ENCODE results near the gene GNAS-AS1.
"Not testable (repeated sequence)": the region's sequence is repeated elsewhere in the genome, so short reads cannot be mapped to it uniquely, and the experiment has no call there.

The GNAS-AS1 gene

DNA sequence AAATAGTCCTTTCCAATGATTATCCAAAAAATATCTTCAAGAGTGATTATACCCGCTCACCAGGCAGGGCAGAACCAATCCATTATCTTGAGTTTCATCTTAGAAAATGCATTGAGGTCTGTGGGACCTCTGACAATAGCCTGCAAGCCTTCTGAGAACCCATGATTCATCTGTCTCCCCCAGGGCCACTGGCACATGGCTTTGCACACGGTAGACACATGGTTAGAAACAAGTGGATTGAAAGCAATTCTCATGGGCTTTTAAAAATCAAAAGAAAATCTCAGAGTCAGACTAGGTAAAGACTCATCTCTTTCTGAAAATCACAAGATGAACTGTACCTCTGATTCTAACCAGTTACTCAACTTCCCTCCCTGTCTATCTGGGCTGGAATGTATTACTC lies 15.5 kb downstream of the GNAS-AS1 start:
- DNase-seq (ENCODE audit: low spot score), result no peak

DNA sequence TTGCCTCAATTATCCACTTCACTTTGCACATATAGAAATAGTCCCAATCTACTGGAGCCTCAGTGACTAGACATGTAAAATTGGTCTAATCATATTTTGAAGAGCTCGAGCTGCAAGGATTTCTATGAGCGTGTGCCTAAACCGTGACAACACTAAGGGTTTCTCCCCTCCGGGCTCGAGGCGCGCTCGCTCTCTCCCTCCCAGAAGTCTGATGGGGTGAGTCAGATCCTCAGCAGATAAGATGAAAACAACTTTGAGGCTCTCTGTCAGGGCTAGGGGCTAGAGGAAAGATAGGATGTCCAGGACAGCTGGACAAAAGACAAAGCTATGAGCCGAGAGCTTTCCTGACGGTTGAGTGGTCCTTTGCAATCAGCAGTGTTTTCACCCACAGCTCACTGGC lies 16.8 kb downstream of the GNAS-AS1 start:
- no peak for DNase-seq (ENCODE audit: low spot score)

- no peak for DNase-seq (ENCODE audit: low spot score)
Observed at GRCh38 chr20:58832457-58832856, 18.2 kb downstream of the GNAS-AS1 start.

DNA sequence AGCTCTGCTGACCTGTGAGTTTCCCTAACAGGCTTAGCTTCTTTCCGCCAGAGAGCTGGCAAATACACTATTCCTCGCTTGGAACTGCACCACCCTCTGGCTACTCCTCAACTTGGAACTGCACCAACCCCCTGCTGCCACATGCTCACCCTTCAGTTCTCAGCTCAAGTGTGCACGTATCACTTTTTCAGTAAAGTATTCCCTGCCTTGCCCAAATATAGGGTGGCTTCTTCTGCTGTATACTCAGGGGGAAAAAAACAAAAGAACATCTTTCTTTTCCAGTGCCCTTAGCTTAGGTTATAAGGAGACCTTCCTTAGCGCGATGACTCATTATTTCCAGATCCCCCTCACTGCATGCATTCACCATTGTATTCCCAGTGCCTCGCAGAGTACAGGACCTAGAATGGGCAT lies 21.2 kb downstream of the GNAS-AS1 start:
- DNase-seq (ENCODE audit: low spot score), result peak; percentile 67

DNA sequence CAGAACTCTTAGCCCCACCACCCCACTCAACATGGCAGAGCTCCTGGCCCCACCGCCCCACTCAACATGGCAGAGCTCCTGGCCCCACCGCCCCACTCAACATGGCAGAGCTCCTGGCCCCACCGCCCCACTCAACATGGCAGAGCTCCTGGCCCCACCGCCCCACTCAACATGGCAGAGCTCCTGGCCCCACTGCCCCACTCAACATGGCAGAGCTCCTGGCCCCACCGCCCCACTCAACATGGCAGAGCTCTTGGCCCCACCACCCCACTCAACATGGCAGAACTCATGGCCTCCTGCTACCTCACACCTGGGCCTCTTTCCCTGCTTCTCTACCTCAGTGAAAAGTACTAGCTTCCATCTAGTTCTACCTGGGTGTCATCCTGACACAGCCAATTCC lies 21.9 kb downstream of the GNAS-AS1 start:
- not testable (repeated sequence) for DNase-seq (ENCODE audit: low spot score)

- DNase-seq (ENCODE audit: low spot score), result no peak
Observed at GRCh38 chr20:58828136-58828535, 22.6 kb downstream of the GNAS-AS1 start.

DNA sequence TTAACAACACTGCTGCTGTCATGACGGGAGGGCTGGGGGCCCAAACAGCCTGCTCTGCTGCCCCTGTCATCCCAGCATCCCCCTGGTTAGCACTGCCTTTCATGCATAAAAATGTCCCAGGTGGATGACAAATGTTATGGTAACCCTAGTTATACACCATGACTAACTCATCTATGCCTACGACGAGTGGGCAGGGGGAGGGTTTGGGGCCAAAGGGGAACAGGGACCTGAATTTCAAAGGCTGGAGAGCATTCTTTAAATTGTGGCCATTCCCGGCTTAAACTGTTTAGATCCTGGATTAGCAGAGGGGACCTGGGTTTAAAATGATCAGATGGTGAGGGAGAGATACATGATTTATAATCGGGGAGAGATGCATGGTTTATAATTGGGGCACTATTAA lies 24.4 kb downstream of the GNAS-AS1 start:
- DNase-seq (ENCODE audit: low spot score), result no peak

- DNase-seq (ENCODE audit: low spot score), result no peak
Observed at GRCh38 chr20:58825450-58825849, 25.3 kb downstream of the GNAS-AS1 start.

DNA sequence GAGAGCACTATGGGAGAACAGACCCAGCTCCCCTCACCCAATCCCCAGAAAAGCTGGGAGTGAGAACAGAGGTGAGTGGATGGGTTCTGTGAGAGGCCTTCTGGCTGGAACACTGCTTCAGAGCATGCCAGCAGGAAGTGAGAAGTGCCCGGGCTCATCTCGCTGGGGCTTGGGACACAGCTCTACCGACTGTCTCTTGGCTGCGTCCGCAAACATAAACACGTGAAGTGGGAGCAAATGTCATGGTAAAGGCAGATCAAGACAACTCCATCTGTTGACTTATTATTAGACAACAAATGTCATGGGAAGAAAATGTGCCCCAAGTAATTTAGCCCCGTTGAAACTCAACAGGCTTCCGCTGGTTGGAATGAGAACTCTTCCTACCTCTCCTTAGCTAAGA lies 25.9 kb downstream of the GNAS-AS1 start:
- no peak for DNase-seq (ENCODE audit: low spot score)

GRCh38 chr20:58822748-58823730 lies 27.7 kb downstream of the GNAS-AS1 start:
- no peak for DNase-seq (ENCODE audit: low spot score)

GRCh38 chr20:58822149-58822548 lies 28.6 kb downstream of the GNAS-AS1 start:
- DNase-seq (ENCODE audit: low spot score), result no peak

- not testable (repeated sequence) for DNase-seq (ENCODE audit: low spot score)
Observed at GRCh38 chr20:58820515-58820914, 30.2 kb downstream of the GNAS-AS1 start.

DNA sequence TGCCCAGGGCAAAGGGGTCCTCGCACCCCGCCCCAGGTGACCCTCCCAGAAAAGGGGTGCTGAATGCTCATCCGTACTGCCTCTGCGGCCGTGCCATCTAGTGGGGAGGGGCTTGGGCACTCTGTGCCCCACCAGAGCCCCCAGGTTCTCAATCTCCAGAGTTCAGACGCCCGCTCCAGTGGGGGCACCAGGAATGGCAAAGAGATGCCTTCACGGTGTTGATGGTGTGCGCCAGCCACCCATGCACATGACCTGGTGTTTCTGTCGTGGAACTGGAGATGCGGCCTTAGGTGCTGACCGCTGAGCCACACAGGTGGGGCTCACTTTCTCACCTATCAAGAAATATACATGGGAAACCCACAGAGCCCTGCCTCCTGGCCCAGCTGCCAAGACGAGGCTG lies 30.8 kb downstream of the GNAS-AS1 start:
- DNase-seq (ENCODE audit: low spot score), result no peak

DNA sequence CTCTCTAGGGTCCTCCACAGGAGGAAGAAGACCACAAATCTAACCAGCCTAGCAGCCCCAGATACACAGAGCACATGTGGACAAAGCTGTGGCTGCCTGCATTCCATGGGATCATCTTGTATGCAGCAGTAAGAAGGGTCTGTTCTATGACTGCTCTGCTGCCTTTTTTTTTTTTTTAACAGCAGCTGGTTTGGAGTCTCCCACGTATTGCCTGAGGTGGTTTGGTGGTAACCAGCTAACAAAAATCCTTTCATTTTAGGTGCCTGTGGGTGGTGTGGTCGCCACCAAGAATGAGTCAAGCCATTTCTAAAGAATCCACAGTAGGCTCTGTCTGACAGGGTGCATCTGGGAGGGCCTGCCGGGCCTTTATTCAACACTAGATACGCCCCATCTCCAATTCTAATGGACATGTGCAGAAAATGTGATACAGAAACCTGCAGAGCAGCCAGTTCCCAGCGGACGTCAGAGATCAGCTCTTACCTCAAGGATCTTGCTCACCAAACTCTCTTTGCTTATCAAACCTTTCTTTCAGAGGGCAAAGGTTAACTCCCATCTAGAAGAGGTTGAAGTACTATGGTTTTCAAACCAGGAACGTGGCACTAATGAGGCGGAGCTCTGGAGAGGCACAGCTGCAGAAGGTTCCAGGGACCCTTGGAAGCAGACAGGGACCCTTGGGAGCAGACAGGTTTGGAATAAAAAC lies 32.0 kb downstream of the GNAS-AS1 start:
- DNase-seq (ENCODE audit: low spot score), result no peak

- no peak for DNase-seq (ENCODE audit: low spot score)
Observed at GRCh38 chr20:58817748-58818147, 33.0 kb downstream of the GNAS-AS1 start.

DNA sequence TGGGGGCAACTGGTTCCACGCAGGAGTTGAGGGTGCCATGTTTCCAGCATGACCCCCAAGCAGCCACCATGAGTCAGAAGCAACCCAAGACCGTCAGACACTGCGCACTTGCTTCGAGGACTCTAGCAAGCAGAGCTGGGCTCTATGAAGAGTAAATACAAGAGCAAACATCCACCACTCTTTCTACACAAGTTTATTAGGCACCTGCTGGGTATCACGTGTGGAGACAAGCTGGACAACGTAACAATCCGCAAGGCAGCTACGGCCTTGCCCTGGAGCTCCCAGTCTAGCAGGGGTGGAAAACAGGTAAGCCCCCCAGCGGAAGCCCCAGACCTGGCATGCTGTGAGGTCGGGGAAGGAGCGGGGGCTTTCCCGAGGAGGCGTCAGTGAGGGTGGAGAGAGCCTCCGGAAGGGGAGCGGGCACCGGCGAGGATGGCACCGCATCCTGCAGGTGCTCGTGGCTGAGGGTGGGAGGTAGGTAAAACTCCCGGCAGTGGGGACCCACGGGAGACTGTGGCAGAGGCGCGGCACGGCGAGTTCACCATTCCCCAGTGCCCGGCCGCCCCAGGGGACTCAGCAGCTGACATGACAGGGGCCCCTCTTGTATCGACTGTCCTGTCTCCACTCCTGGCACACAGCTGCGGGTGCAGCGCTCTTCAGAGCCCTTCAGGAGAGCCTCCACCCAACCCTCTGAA lies 33.6 kb downstream of the GNAS-AS1 start:
- DNase-seq (ENCODE audit: low spot score), result no peak

- DNase-seq (ENCODE audit: low spot score), result no peak
Observed at GRCh38 chr20:58816051-58816450, 34.7 kb downstream of the GNAS-AS1 start.

- no peak for DNase-seq (ENCODE audit: low spot score)
Observed at GRCh38 chr20:58815448-58815847, 35.3 kb downstream of the GNAS-AS1 start.

DNA sequence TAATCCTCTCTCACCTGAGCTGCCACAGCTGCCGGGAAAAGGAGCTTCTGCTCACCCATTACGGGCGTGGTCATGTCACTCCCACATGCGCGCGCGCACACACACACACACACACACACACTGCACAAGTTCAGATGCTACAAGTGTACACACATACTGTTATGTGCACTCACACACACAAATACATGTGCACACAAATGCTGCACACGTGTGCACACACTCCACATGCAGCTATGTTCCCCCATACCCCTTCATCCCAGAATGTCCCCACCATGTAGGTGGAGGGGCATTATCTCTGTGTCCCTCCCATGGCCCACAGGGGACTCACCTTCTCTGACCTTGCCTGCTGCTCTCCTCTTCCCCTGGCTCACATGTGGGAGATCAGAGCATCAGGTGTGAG lies 37.3 kb downstream of the GNAS-AS1 start:
- DNase-seq (ENCODE audit: low spot score), result no peak

GRCh38 chr20:58811334-58811733 lies 39.4 kb downstream of the GNAS-AS1 start:
- no peak for DNase-seq (ENCODE audit: low spot score)

DNA sequence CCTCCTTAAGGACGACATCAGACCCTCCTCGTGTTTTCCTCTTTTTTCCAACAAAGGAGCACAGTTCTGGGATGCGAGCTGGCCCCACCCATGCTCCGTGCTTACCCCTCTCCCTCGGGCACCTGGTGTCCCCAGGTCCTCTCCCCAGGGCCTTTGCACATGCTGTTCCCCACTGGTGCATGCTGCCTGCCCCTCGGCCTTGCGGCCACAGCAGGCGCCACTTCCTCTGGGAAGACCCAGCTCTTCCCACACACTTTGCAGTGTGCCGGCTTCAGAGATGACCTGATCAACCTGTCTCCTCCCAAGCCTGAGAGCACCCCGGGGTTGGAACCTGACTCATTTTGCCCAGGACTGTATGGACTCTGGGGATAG lies 39.8 kb downstream of the GNAS-AS1 start:
- DNase-seq (ENCODE audit: low spot score), result no peak

GRCh38 chr20:58810116-58810878 lies 40.4 kb downstream of the GNAS-AS1 start:
- no peak for DNase-seq (ENCODE audit: low spot score)

Data from Ammon's horn (tissue), 1 donor.